K562 (cell line): ENCODE results near the gene ZMYND8. TPM values are rescaled to one million over a fixed set of nuclear protein-coding genes. Genes with fewer than 3 reads are reported as not detected.

Experiments used
- ATF7 ChIP-seq: fragments of 450-650 bp; IDR thresholded peaks from 2 replicates; pipeline ENCODE4 v1.7.1; 2014; ENCODE audit warnings: mild to moderate bottlenecking, moderate library complexity
- ESRRA ChIP-seq: fragments of 450-650 bp; IDR thresholded peaks from 2 replicates; pipeline ENCODE4 v1.6.1; 2014; ENCODE audit warnings: low read depth, mild to moderate bottlenecking, moderate library complexity, borderline replicate concordance
- ETV5 ChIP-seq: sonication (generic); formaldehyde crosslinking; IDR thresholded peaks from 2 replicates; pipeline ENCODE4 v1.4.0; 2020; ENCODE audit warnings: low read depth, mild to moderate bottlenecking, missing genetic modification reagents
- FOXK2 ChIP-seq, 2 experiments: fragments of 450-650 bp; IDR thresholded peaks in 1 of 2; conservative IDR thresholded peaks in 1 of 2; 2 replicates each; pipeline ENCODE4 v1.6.1; 2016; ENCODE audit warnings: low read depth in 2 of 2, mild to moderate bottlenecking in 1 of 2
- MLLT1 ChIP-seq, 2 experiments: fragments of 450-650 bp; IDR thresholded peaks; 2 replicates each; pipeline ENCODE4 v1.6.1; 2016
- NFE2L1 ChIP-seq: fragments of 450-650 bp; IDR thresholded peaks from 2 replicates; pipeline ENCODE4 v1.6.1; 2016; ENCODE audit warnings: missing genetic modification characterization, low read depth, mild to moderate bottlenecking, missing compliant biosample characterization, moderate library complexity, borderline replicate concordance
- NR2C2 ChIP-seq, 2 experiments: fragments of 200-800 bp in 1 of 2; sonication (Bioruptor generic) in 1 of 2; sonication (generic) in 1 of 2; formaldehyde crosslinking in 1 of 2; IDR thresholded peaks; 2 replicates each; pipeline versions ENCODE4 v1.6.1 to v1.8.0; 2016 to 2022; ENCODE audit warnings: mild to moderate bottlenecking in 1 of 2, missing compliant biosample characterization in 1 of 2, missing genetic modification characterization in 1 of 2, missing genetic modification reagents in 1 of 2
- ZNF212 ChIP-seq: fragments of 450-650 bp; formaldehyde crosslinking; IDR thresholded peaks from 2 replicates; pipeline ENCODE4 v1.4.0; 2020; ENCODE audit warnings: mild to moderate bottlenecking
- polyA plus RNA-seq, 8 experiments: library from polyadenylated mRNA; depleted of rRNA in 4 of 8; stranded (reverse) in 5 of 8; unstranded in 3 of 8; fragments of >200 nt; fragmentation: Nextera tagmentation in 2 of 8; fragmentation: Illumina TruSeq in 1 of 8; extraction: Ambion mirVana in 2 of 8; extraction: Trizol in 1 of 8; gene quantifications; 2 replicates each; pipeline versions ENCODE4 v1.2.1 to v1.2.3, GENCODE V29; 2011 to 2014; ENCODE audit warnings: inconsistent platforms in 1 of 8, missing spikeins in 1 of 8
- total RNA-seq, 7 experiments: library from RNA; depleted of rRNA in 6 of 7; stranded (reverse); fragments of >200 nt in 6 of 7; fragmentation: Illumina TruSeq in 2 of 7; extraction: Trizol in 2 of 7; gene quantifications; 2 replicates each; pipeline versions ENCODE4 v1.2.1 to v1.2.3, GENCODE V29; 2011 to 2021; ENCODE audit warnings: low replicate concordance in 1 of 7
- TF ChIP-seq, protein P1 (sequence below): fragments of 250-450 bp; sonication (Bioruptor Pico); IDR thresholded peaks from 2 replicates; pipeline ENCODE4 v1.4.0; 2020
- TF ChIP-seq, protein P2 (sequence below): IDR thresholded peaks from 3 replicates; pipeline ENCODE4 v1.6.1; 2011; ENCODE audit warnings: borderline replicate concordance, mild to moderate bottlenecking; ENCODE audit not compliant: insufficient read length, insufficient read depth
- TF ChIP-seq, protein P3 (sequence below): fragments of 200-800 bp; sonication (Bioruptor generic); IDR thresholded peaks from 2 replicates; pipeline ENCODE4 v1.6.1; 2016; ENCODE audit warnings: missing genetic modification characterization, missing compliant biosample characterization

Gene ZMYND8
- total and polyA plus RNA-seq, 9 of the 15 experiments (the other 6 are each of a cell fraction or from before 2014, with no cell fraction given) = 31.8 to 148 (median 71.9) TPM

DNA sequence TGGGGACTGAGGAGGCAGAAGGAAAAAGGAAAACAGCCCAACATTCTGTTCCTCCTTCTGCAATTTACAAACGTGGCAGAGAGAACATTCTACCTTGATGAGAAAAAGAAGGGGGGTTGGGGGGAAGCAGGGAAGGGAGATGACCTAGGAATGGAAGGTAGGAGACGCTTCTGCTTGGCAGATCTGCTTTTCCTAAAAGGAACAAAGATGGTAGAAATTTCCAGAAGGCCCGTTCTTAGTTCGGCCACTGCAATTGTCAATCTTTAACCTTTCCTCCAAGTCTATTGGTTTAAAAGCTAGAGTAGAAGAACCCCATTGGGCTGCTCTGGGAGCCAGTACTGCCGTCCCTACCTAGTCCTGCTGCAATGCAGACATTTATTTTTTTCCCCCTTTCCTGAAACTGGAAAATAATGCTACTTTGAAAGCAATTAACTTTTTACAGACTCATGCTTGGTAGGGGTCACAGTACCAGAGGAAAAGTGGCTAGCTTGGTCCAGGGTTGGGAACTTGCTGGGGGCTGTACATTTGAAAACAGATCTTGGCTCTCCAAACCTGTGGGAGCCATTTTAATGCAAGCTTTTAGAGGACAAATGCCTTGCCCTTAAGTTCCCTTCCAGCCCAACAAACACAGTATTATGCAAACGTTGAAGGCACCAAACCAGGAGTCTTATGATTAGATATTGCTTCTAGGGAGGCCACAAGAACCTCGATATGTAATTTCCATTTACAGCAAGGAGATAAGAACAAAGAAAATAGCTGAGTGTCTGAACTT, 2.6 kb downstream of the ZMYND8 start (continued):
- TF ChIP-seq, protein P1, sequence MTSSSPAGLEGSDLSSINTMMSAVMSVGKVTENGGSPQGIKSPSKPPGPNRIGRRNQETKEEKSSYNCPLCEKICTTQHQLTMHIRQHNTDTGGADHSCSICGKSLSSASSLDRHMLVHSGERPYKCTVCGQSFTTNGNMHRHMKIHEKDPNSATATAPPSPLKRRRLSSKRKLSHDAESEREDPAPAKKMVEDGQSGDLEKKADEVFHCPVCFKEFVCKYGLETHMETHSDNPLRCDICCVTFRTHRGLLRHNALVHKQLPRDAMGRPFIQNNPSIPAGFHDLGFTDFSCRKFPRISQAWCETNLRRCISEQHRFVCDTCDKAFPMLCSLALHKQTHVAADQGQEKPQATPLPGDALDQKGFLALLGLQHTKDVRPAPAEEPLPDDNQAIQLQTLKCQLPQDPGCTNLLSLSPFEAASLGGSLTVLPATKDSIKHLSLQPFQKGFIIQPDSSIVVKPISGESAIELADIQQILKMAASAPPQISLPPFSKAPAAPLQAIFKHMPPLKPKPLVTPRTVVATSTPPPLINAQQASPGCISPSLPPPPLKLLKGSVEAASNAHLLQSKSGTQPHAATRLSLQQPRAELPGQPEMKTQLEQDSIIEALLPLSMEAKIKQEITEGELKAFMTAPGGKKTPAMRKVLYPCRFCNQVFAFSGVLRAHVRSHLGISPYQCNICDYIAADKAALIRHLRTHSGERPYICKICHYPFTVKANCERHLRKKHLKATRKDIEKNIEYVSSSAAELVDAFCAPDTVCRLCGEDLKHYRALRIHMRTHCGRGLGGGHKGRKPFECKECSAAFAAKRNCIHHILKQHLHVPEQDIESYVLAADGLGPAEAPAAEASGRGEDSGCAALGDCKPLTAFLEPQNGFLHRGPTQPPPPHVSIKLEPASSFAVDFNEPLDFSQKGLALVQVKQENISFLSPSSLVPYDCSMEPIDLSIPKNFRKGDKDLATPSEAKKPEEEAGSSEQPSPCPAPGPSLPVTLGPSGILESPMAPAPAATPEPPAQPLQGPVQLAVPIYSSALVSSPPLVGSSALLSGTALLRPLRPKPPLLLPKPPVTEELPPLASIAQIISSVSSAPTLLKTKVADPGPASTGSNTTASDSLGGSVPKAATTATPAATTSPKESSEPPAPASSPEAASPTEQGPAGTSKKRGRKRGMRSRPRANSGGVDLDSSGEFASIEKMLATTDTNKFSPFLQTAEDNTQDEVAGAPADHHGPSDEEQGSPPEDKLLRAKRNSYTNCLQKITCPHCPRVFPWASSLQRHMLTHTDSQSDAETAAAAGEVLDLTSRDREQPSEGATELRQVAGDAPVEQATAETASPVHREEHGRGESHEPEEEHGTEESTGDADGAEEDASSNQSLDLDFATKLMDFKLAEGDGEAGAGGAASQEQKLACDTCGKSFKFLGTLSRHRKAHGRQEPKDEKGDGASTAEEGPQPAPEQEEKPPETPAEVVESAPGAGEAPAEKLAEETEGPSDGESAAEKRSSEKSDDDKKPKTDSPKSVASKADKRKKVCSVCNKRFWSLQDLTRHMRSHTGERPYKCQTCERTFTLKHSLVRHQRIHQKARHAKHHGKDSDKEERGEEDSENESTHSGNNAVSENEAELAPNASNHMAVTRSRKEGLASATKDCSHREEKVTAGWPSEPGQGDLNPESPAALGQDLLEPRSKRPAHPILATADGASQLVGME (CRISPR knock-in tag) = 0 out of 2 replicates have a peak, but pooled peaks have one; percentile 12
- TF ChIP-seq NFE2L1 (tag) = no peak
- 0 out of 2 replicates have a peak, but pooled peaks have one; percentile 10 for TF ChIP-seq ZNF212
- TF ChIP-seq, protein P2, sequence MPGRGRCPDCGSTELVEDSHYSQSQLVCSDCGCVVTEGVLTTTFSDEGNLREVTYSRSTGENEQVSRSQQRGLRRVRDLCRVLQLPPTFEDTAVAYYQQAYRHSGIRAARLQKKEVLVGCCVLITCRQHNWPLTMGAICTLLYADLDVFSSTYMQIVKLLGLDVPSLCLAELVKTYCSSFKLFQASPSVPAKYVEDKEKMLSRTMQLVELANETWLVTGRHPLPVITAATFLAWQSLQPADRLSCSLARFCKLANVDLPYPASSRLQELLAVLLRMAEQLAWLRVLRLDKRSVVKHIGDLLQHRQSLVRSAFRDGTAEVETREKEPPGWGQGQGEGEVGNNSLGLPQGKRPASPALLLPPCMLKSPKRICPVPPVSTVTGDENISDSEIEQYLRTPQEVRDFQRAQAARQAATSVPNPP = no peak
- peak; percentile 92 to 95 for TF ChIP-seq MLLT1 (IDR thresholded peaks at IDR 0.05)
- TF ChIP-seq NR2C2 (CRISPR knock-in tag; IDR thresholded peaks at IDR 0.05) = no peak
- peak; percentile 60; the same call in 1 of the 2 replicates for TF ChIP-seq NR2C2 (tag; IDR thresholded peaks at IDR 0.05)
- peak; percentile 22; the same call in 1 of the 2 replicates for TF ChIP-seq ATF7
- peak in 1 of 2 experiments; percentile 41; a peak in 1 of 4 replicates for TF ChIP-seq FOXK2 (conservative IDR thresholded peaks at IDR 0.05 in 1 of 2, IDR thresholded peaks at IDR 0.05 in 1 of 2; ENCODE audit: low read depth in 2 of 2)
- TF ChIP-seq, protein P3, sequence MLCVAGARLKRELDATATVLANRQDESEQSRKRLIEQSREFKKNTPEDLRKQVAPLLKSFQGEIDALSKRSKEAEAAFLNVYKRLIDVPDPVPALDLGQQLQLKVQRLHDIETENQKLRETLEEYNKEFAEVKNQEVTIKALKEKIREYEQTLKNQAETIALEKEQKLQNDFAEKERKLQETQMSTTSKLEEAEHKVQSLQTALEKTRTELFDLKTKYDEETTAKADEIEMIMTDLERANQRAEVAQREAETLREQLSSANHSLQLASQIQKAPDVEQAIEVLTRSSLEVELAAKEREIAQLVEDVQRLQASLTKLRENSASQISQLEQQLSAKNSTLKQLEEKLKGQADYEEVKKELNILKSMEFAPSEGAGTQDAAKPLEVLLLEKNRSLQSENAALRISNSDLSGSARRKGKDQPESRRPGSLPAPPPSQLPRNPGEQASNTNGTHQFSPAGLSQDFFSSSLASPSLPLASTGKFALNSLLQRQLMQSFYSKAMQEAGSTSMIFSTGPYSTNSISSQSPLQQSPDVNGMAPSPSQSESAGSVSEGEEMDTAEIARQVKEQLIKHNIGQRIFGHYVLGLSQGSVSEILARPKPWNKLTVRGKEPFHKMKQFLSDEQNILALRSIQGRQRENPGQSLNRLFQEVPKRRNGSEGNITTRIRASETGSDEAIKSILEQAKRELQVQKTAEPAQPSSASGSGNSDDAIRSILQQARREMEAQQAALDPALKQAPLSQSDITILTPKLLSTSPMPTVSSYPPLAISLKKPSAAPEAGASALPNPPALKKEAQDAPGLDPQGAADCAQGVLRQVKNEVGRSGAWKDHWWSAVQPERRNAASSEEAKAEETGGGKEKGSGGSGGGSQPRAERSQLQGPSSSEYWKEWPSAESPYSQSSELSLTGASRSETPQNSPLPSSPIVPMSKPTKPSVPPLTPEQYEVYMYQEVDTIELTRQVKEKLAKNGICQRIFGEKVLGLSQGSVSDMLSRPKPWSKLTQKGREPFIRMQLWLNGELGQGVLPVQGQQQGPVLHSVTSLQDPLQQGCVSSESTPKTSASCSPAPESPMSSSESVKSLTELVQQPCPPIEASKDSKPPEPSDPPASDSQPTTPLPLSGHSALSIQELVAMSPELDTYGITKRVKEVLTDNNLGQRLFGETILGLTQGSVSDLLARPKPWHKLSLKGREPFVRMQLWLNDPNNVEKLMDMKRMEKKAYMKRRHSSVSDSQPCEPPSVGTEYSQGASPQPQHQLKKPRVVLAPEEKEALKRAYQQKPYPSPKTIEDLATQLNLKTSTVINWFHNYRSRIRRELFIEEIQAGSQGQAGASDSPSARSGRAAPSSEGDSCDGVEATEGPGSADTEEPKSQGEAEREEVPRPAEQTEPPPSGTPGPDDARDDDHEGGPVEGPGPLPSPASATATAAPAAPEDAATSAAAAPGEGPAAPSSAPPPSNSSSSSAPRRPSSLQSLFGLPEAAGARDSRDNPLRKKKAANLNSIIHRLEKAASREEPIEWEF (CRISPR knock-in tag) = peak; percentile 85; the same call in 1 of the 2 replicates
- TF ChIP-seq ESRRA = no peak
- TF ChIP-seq ETV5 (CRISPR knock-in tag) = 0 out of 2 replicates have a peak, but pooled peaks have one; percentile 21
